Breast epithelium (tissue), 4 donors: ENCODE data around the gene BRIP1. TPM values are rescaled to one million over a fixed set of nuclear protein-coding genes. Genes with fewer than 3 reads are reported as not detected.

ENCODE experiments used
- DNase-seq, 2 donors: peaks; one replicate each; pipeline ENCODE4 v3.0.0-alpha.2; 2019; ENCODE audit warnings: low spot score in 2 of 2
- H3K27ac ChIP-seq, 2 donors: fragments of 200-600 bp; sonication (generic) in 1 of 2; one replicate each; pipeline ENCODE4 v1.5.1; 2016 to 2019; ENCODE audit warnings: mild to moderate bottlenecking in 1 of 2
- H3K27me3 ChIP-seq, 2 donors: fragments of 200-600 bp; sonication (generic) in 1 of 2; one replicate each; pipeline versions ENCODE4 v1.5.1 to v1.6.0; 2017 to 2019; ENCODE audit warnings: control low read depth in 1 of 2, mild to moderate bottlenecking in 1 of 2
- H3K36me3 ChIP-seq: fragments of 200-600 bp; one replicate; pipeline ENCODE4 v1.5.1; 2019
- H3K4me1 ChIP-seq, 2 donors: fragments of 200-600 bp; sonication (generic); one replicate each; pipeline ENCODE4 v1.5.1; 2016 to 2019; ENCODE audit warnings: control low read depth in 1 of 2
- H3K4me3 ChIP-seq, 3 donors: fragments of 200-600 bp; sonication (generic); 1 replicate in 2 of 3; 2 replicates in 1 of 3; pipeline ENCODE4 v1.5.1; 2016 to 2019; ENCODE audit warnings: mild to moderate bottlenecking in 3 of 3, moderate library complexity in 2 of 3
- H3K9me3 ChIP-seq, 2 donors: fragments of 200-600 bp; sonication (generic) in 1 of 2; one replicate each; pipeline ENCODE4 v1.5.1; 2016 to 2019; ENCODE audit warnings: control low read depth in 1 of 2
- POLR2A ChIP-seq: fragments of 450-650 bp; IDR thresholded peaks from one replicate; pipeline ENCODE4 v1.6.1; 2016; ENCODE audit warnings: antibody characterized with exemption, mild to moderate bottlenecking, moderate library complexity
- POLR2AphosphoS5 ChIP-seq, 3 donors: sonication (generic); formaldehyde crosslinking; IDR thresholded peaks; one replicate each; pipeline ENCODE4 v1.6.1; 2017; ENCODE audit warnings: antibody characterized with exemption in 3 of 3
- intact Hi-C: fragments of 100-400 bp; cut with DNase I; formaldehyde crosslinking; loops from one replicate; pipeline ENCODE4 v1.15.1; 2023; ENCODE audit warnings: low total_unique reads
- total RNA-seq, 3 donors: library from RNA; depleted of rRNA; stranded (reverse); fragments of >200 nt; gene quantifications; one replicate each; pipeline ENCODE4 v1.1.0, GENCODE V29; 2016
- TF ChIP-seq, protein P1 (sequence below), 3 donors: fragments of 450-650 bp; IDR thresholded peaks; one replicate each; pipeline ENCODE4 v1.5.1; 2016 to 2017; ENCODE audit warnings: antibody characterized with exemption in 3 of 3, mild to moderate bottlenecking in 3 of 3, moderate library complexity in 3 of 3

BRIP1 gene
- total RNA-seq, 3 donors from 2014 or later = 0.33 to 1.0 (median 0.48) TPM

DNA sequence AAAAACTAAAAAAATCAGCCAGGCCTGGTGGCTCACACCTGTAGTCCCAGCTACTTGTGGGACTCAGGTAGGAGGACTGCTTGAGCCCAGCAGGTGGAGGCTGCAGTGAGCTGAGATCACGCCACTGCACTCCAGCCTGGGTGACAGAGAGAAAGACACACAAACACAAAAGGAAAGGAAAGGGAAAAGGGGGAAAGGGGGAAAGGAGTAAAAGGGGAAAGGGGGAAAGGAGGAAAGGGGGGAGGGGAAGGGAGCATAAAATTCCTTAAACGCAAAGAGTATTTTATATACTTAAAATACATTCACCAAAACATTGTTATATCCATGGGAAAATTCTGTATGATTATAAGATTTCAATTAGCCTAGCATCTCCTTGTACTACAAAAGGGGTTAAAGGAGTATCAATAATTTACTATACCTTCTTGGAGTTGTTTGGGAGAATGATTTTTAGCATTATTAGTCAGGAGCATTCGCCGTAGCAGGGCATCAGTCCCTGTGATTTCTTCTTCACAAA, 17.3 kb upstream of the BRIP1 start:
- intact Hi-C loops = no loop called here
- Histone ChIP-seq H3K9me3 (no peaks in the 10 kb centered on the region), H3K27me3 (no peaks in the 10 kb centered on the region), H3K36me3 (no peaks in the 10 kb centered on the region), H3K27ac (no peak overlapping the region), H3K4me1 (no peaks in the 10 kb centered on the region), H3K4me3 (no peak overlapping the region)
- TF ChIP-seq POLR2A (no peak), POLR2AphosphoS5 (IDR thresholded peaks at IDR 0.05) (no peak)
- TF ChIP-seq, protein P1, sequence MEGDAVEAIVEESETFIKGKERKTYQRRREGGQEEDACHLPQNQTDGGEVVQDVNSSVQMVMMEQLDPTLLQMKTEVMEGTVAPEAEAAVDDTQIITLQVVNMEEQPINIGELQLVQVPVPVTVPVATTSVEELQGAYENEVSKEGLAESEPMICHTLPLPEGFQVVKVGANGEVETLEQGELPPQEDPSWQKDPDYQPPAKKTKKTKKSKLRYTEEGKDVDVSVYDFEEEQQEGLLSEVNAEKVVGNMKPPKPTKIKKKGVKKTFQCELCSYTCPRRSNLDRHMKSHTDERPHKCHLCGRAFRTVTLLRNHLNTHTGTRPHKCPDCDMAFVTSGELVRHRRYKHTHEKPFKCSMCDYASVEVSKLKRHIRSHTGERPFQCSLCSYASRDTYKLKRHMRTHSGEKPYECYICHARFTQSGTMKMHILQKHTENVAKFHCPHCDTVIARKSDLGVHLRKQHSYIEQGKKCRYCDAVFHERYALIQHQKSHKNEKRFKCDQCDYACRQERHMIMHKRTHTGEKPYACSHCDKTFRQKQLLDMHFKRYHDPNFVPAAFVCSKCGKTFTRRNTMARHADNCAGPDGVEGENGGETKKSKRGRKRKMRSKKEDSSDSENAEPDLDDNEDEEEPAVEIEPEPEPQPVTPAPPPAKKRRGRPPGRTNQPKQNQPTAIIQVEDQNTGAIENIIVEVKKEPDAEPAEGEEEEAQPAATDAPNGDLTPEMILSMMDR (IDR thresholded peaks at IDR 0.05) = no peak
- no peak for DNase-seq

DNA sequence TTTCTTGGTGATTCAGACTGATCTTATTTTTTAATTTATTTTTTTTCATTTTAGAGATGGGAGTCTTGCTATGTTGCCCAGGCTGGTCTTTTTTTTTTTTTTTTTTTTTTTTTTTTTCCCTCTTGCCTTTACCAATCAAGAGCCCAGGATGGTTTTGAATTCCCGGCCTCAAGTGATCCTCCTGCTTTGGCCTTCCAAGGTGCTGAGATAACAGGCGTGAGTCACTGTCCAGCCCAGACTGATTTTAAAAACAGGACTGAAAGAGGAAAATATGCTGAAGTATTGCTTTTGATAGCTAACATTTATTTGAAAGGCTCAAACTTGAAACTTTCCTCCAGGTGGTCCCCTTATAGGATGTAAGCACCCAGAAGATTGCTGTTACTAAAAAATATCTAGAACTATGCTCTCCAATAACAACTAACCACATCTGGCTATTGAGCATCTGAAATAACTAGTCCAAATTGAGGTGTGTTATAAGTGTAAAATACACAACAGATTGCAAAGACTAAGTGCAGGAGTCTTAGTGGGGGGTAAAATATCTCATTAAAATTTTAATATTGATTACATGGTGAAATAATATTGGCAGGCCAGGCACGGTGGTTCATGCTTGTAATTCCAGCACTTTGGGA, 15.8 kb upstream of the BRIP1 start:
- TF ChIP-seq POLR2AphosphoS5 (IDR thresholded peaks at IDR 0.05) (no peak), POLR2A (no peak)
- TF ChIP-seq, protein P1 (IDR thresholded peaks at IDR 0.05) = no peak
- no peaks in the 10 kb centered on the region for H3K27me3 ChIP-seq
- no peak overlapping the region for H3K4me3 ChIP-seq
- H3K27ac ChIP-seq = no peak overlapping the region
- H3K36me3 ChIP-seq = no peaks in the 10 kb centered on the region
- H3K9me3 ChIP-seq = no peaks in the 10 kb centered on the region
- no peaks in the 10 kb centered on the region for H3K4me1 ChIP-seq
- intact Hi-C loops = no loop called here
- no peak for DNase-seq

DNA sequence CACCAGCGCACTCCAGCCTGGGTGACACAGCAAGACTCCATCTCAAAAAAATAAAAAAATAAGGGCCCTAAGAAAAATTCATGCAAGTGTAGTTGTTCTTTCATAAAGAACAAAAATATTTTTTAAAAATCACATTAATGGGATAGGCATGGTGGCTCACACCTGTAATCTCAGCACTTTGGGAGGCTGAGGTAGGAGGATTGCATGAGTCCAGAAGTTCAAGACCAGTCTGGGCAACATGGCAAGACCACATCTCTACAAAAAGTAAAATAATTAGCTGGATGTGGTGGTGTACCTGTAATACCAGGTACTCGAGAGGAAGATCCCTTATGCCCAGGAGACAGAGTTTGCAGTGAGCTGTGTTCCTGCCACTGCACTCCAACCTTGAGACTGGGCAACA, 15.2 kb upstream of the BRIP1 start:
- Histone ChIP-seq H3K27ac (no peak overlapping the region), H3K4me1 (no peaks in the 10 kb centered on the region), H3K27me3 (no peaks in the 10 kb centered on the region), H3K9me3 (no peaks in the 10 kb centered on the region), H3K4me3 (no peak overlapping the region), H3K36me3 (no peaks in the 10 kb centered on the region)
- intact Hi-C loops = no loop called here
- DNase-seq = no peak
- TF ChIP-seq, protein P1 (IDR thresholded peaks at IDR 0.05) = no peak

DNA sequence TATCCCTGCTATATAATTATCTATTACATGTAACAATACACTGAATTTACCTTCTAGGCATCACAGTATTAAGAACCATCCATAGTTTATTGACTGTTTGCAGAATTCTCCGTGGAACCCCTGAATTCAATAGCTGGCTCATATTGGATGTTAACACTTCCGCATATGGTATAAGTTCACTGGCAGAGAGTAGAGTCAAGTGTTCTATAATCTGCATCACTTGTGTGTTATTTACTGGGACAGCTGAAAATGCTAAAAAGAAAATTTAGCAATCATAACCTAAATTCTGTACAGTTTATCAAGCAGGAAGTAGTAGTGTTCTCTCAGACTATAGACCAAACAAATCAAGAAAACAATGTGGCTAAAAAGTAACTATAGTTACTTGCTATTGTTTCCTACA, 14.5 kb upstream of the BRIP1 start:
- Histone ChIP-seq H3K36me3 (no peaks in the 10 kb centered on the region), H3K9me3 (no peaks in the 10 kb centered on the region), H3K4me1 (no peaks in the 10 kb centered on the region), H3K4me3 (no peak overlapping the region), H3K27me3 (no peaks in the 10 kb centered on the region), H3K27ac (no peak overlapping the region)
- TF ChIP-seq POLR2AphosphoS5 (IDR thresholded peaks at IDR 0.05) (no peak), POLR2A (no peak)
- TF ChIP-seq, protein P1 (IDR thresholded peaks at IDR 0.05) = no peak
- intact Hi-C loops = no loop called here
- no peak for DNase-seq

DNA sequence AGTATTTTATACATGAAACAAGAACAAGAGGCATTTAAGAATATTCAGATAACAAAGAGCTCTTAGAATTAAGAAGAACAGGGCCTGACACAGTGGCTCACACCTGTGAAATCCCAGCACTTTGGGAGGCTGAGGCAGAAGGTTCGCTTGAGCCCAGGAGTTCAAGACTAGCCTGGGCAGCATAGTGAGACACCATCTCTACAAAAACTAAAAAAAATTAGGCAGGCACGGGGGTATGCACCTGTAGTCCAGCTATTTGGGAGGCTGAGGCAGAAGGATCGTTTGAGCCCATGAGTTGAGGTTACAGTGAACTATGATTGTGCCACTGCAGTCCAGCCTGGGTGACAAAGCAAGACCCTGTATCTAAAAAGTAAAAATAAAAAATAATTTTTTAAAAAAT, 12.5 kb upstream of the BRIP1 start:
- Histone ChIP-seq H3K4me1 (no peaks in the 10 kb centered on the region), H3K36me3 (no peaks in the 10 kb centered on the region), H3K27ac (no peak overlapping the region), H3K27me3 (no peaks in the 10 kb centered on the region), H3K9me3 (no peaks in the 10 kb centered on the region), H3K4me3 (no peak overlapping the region)
- intact Hi-C loops = no loop called here
- TF ChIP-seq POLR2AphosphoS5 (IDR thresholded peaks at IDR 0.05) = no peak
- TF ChIP-seq POLR2A = no peak
- TF ChIP-seq, protein P1 (IDR thresholded peaks at IDR 0.05) = no peak
- DNase-seq = no peak
